Measurements from ENCODE around the gene USP12.
"Not testable (repeated sequence)": the region's sequence is repeated elsewhere in the genome, so short reads cannot be mapped to it uniquely, and the experiment has no call there.

USP12 gene, protein sequence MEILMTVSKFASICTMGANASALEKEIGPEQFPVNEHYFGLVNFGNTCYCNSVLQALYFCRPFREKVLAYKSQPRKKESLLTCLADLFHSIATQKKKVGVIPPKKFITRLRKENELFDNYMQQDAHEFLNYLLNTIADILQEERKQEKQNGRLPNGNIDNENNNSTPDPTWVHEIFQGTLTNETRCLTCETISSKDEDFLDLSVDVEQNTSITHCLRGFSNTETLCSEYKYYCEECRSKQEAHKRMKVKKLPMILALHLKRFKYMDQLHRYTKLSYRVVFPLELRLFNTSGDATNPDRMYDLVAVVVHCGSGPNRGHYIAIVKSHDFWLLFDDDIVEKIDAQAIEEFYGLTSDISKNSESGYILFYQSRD

GRCh38 chr13:27171244-27171826 lies at the start of gene USP12:
Gene USP12 (minus strand): TSS chr13:27171811. CDS start chr13:27171639, 172 bp downstream.
- DNase-seq (ENCODE audit: low spot score), result peak; percentile 15

DNA sequence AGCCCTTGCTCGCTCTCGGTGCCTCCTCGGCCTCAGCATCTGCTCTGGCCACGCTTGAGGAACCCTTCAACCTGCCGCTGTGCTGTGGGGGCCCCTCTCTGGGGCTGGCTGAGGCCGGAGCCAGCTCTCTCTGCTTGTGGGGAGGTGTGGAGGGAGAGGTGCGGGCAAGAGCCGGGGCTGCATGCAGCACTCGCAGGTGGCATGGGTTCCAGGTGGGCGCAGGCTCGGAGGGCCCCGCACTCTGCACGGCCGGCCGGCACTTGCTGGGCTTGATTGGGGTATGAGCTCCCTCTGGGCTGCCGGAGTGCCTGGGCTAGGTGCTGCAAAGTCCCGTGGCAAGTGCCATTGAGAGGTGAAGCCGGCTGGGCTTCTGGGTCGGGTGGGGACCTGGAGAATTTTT lies 48.0 kb upstream of the USP12 start:
- no peak for DNase-seq (ENCODE audit: low spot score)

- not testable (repeated sequence) for DNase-seq (ENCODE audit: low spot score)
These were observed 47.2 kb upstream of the USP12 start for GRCh38 chr13:27218861-27219260.

GRCh38 chr13:27217791-27218190 lies 46.2 kb upstream of the USP12 start:
- not testable (repeated sequence) for DNase-seq (ENCODE audit: low spot score)

DNA sequence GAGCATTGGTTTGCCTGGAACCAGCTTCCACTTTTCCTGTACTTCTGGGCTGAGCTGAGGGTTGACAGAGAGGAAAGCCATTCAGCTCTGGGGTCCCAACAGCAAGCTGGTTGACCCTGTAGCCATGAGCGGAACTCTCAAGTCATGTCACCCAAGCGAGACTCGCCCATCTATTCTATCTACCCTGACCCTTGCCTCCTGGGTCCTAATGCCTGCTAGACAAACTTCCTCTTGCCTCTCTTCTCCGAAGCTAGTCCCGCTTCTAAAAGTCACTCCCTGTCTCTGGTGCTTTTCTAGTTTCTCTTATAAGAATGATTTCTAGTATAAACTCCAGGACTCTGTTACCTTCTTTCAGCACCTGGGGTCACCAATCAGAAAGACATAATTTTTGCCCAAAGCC lies 41.8 kb upstream of the USP12 start:
- DNase-seq (ENCODE audit: low spot score), result not testable (repeated sequence)

DNA sequence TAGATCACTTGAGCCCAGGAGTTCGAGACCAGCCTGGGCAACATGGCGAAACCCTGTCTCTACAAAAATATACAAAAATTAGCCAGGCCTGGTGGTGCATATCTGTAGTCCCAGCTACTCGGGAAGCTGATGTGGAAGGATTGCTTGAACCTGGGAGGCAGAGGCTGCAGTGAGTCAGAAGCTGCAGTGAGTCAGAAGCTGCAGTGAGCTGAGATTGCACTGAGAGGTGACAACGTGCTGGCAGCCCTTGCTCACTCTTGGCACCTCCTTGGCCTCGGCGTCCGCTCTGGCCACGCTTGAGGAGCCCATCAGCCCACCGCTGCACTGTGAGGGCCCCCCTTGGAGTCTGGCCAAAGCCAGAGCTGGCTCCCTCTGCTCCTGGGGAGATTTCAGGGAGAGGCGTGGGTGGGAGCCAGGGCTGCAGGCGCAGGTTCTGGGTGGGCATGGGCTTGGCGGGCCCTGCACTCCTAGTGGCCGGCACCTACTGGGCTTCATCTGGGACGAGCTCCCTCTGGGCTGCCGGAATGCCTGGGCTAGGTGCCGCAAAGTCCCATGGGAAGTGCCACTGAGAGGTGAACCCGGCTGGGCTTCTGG lies 40.3 kb upstream of the USP12 start:
- peak; percentile 90 for DNase-seq (ENCODE audit: low spot score)

GRCh38 chr13:27211271-27211670 lies 39.7 kb upstream of the USP12 start:
- DNase-seq (ENCODE audit: low spot score), result no peak

GRCh38 chr13:27208514-27208913 lies 36.9 kb upstream of the USP12 start:
- DNase-seq (ENCODE audit: low spot score), result no peak

DNA sequence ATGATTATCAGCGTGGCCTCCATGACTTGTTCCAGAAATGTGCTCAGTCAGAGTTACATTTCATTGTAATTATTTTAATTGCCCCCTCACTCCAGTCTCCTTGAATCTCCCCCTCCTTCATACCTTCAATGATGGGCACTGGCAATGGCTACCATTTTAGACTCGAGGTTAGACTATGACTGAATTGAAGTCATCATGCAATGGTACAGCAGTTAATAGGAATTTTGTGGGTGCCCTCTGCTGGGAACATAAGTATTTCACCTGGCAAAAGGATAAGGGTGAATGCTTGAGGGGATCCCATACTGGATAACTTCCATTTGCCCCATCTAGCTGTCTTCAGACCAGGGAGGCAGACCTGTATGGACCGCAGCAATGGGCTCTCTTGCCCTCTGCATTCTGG lies 32.2 kb upstream of the USP12 start:
- DNase-seq (ENCODE audit: low spot score), result peak; percentile 34

GRCh38 chr13:27203186-27203585 lies 31.6 kb upstream of the USP12 start:
- no peak for DNase-seq (ENCODE audit: low spot score)

DNA sequence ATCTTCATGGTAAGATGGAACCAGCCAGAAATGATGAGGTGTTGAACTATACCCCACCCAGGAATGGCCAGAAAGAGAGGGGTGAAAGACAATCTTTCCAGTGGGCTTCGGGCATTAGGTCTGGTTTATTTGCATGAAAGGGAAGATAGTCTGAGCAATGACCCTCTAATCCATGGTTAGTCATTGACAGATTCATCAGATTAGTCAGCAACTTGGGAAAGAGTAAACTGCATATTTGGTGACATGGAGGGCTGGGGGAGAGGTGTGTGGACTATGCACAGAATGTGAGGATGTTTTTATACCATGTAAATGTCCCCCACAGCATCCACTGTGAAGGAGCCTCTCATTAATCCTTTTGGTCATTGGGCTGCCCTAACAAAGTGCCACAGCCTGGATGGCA lies 30.1 kb upstream of the USP12 start:
- DNase-seq (ENCODE audit: low spot score), result peak; percentile 58

DNA sequence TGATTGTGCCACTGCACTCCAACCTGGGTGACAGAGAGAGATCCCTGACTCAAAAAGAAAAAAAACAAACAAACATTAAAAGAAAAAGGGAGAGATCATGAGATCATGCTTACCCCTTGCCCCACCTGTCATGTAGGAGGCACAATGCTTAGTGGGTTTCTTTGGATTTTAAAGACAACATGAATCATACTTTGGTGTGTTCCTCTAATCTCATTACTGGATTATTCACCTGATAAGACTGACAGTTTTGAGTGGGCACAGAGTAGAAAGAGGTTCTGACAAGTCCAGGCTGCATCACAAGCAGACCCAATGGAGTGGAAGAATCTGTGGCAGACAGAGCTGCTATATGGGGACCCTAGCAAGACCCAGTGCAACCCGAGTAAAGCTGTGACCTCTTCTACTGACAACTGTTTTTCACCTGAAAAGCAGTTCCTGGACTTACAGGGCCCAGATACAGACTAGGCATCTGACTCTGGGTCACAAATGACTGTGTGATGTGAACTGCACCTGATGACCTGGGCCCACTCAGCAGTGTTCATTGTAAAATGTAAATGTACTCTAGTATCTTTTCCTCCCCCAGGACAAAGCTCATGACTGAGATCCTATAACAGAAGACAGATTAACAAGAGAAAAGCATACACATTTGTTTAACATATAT lies 28.9 kb upstream of the USP12 start:
- no peak for DNase-seq (ENCODE audit: low spot score)

DNA sequence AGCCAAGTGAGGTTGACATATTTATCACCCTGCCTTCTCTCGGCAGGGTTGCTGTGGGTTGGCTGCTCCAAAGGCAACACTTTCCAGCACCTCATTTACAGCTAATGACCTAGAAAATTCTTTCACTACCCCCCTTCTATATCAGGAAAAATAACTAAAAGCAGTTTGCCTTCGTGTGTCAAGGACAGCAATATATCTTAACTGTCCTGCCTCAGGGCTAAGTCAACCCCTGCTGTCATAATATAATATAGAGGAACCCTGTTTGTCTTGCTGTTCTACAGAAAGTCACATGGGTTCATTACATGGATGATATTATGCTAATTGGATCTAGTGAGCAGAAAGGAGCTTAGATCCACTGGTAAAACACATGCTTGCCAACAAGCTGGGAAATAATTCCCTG lies 28.1 kb upstream of the USP12 start:
- DNase-seq (ENCODE audit: low spot score), result no peak

GRCh38 chr13:27199211-27199610 lies 27.6 kb upstream of the USP12 start:
- no peak for DNase-seq (ENCODE audit: low spot score)

DNA sequence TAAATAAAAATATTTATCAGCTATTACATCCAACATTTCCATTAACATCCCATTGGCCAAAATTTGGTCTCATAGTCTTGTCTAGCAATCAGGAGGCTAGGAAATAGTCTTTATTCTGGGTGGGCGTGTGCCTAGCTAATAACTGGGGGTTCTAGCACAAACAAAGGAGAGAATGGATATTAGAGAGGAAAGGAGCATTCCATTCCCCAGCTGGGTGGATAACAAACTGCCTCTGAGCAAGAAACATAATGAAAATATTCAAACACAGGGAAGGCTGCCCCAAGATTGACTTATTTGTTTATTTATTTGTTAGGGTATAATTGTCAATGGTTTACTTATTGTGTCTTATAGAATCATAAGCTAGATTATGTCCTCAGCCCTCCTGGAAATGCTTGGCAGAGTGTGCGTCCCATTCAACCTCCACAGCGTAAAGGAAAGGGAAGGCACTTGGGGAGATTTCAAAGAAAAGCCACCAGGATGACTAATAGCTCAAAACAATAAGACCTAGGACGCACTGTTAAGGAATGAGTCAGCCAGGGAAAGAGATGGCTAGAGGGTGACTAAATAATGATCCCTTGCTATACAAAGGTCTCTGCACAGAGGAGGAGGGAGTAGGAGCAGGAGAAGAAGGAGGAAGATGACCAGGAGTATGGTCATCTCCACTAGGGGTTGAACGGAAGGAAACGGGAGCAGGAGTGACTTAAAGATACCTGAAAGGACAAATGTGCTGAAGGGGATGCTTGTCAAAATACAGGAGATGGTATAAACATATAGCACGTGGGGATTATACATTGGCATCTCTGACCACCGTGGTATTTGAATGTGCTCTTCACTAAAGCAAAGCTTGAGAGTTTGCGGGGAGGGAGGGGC lies 23.5 kb upstream of the USP12 start:
- peak; percentile 98 for DNase-seq (ENCODE audit: low spot score)

- DNase-seq (ENCODE audit: low spot score), result no peak
These were observed 22.6 kb upstream of the USP12 start for GRCh38 chr13:27194209-27194608.

DNA sequence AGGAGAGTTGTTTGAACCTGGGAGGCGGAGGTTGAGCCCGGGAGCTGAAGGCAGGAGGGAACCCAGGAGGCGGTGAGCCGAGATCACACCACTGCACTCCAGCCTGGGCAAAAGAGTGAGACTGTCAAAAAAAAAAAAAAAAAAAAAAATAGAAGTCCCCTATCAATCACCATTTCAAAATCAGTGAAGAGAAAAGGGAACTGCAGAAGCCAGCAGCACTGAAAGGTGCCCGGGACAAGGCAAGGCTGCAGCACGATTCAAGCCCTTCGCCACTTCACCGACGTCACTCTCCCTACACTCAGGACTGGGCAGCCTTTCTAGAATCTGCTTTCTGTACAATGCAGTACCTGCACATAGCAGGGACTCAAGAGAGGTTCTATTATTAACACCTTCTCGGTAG lies 21.9 kb upstream of the USP12 start:
- DNase-seq (ENCODE audit: low spot score), result no peak

GRCh38 chr13:27192973-27193372 lies 21.4 kb upstream of the USP12 start:
- no peak for DNase-seq (ENCODE audit: low spot score)

- not testable (repeated sequence) for DNase-seq (ENCODE audit: low spot score)
These were observed 20.8 kb upstream of the USP12 start for GRCh38 chr13:27192367-27192766.

GRCh38 chr13:27189192-27189591 lies 17.6 kb upstream of the USP12 start:
- no peak for DNase-seq (ENCODE audit: low spot score)

DNA sequence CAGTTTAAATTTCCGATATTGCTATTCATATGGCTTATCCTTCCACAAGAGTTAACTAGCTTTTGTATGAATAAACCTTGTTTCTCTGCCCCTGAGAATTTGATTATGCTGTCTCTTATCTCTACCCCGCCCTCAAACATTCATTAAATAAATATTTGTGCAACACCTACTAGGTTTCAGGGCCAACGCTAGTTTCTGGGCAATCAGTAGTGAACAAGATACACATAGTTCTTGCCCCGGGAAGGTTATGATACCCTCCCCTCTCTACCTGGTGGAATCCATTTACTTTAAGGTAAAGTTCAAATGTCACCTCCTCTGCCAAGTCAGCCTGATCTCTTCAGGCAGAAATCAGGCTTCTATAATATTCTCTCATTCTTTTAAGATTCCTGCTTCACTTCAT lies 16.6 kb upstream of the USP12 start:
- no peak for DNase-seq (ENCODE audit: low spot score)

GRCh38 chr13:27186295-27186694 lies 14.7 kb upstream of the USP12 start:
- DNase-seq (ENCODE audit: low spot score), result no peak
